Endothelial cell of umbilical vein (primary cell): Measurements from ENCODE around the gene CCL8. TPM values are rescaled to one million over a fixed set of nuclear protein-coding genes. Genes with fewer than 3 reads are reported as not detected.

Experiments used
- BruUV-seq: library from RNA; stranded (reverse); fragments of 400-500 nt; replicated peaks from 2 replicates; lab custom pipeline; 2021; lab: Mats Ljungman, UMichigan
- CTCF ChIA-PET: fragments of 300-600, 350-600 bp; sonication (Branson Sonifier 250); formaldehyde crosslinking; loops from one replicate; lab custom pipeline; 2021; ENCODE audit warnings: antibody characterized with exemption, inconsistent platforms; lab: Charles Lee
- POLR2A ChIA-PET: fragments of 300-600, 350-600 bp; sonication (Branson Sonifier 250); formaldehyde crosslinking; loops from one replicate; lab custom pipeline; 2021; ENCODE audit warnings: antibody characterized with exemption, inconsistent platforms; lab: Charles Lee
- DNase-seq: peaks from one replicate; pipeline ENCODE4 v3.0.0-alpha.2; 2011; ENCODE audit warnings: low read depth, low spot score
- FAIRE-seq: peaks from 2 replicates; lab custom pipeline; 2011; peaks lifted over from hg19 to GRCh38; lab: Jason Lieb, UNC
- H2AFZ ChIP-seq: 2 replicates; pipeline ENCODE4 v1.6.0; 2012; ENCODE audit warnings: low read depth, low read length, control low read depth, inconsistent platforms
- H3K27ac ChIP-seq: 2 replicates; pipeline ENCODE4 v1.5.1; 2011; ENCODE audit warnings: low read depth, mild to moderate bottlenecking, control low read depth, low read length, moderate library complexity; ENCODE audit not compliant: insufficient read depth
- H3K27me3 ChIP-seq, 2 experiments: 2 replicates each; pipeline versions ENCODE4 v1.6.0 to v1.6.1; 2011; ENCODE audit warnings: low read length in 2 of 2, mixed read lengths in 1 of 2; ENCODE audit not compliant: control insufficient read depth in 2 of 2, insufficient read depth in 2 of 2
- H3K36me3 ChIP-seq, 2 experiments: 2 replicates in 1 of 2; 3 replicates in 1 of 2; pipeline ENCODE4 v1.5.1; 2011; ENCODE audit warnings: low read length in 2 of 2, mild to moderate bottlenecking in 1 of 2, moderate library complexity in 1 of 2; ENCODE audit not compliant: control insufficient read depth in 2 of 2, insufficient read depth in 2 of 2; ENCODE audit errors: extremely low read depth in 1 of 2
- H3K4me1 ChIP-seq: 3 replicates; pipeline ENCODE4 v1.5.1; 2011; ENCODE audit warnings: mild to moderate bottlenecking, low read length; ENCODE audit not compliant: control insufficient read depth, insufficient read depth; ENCODE audit errors: extremely low read depth
- H3K4me2 ChIP-seq: 2 replicates; pipeline ENCODE4 v1.6.1; 2011; ENCODE audit warnings: low read length, control low read depth, mixed read lengths; ENCODE audit not compliant: insufficient read depth
- H3K4me3 ChIP-seq, 3 experiments: fragments of 200-600 bp in 1 of 3; sonication (generic), shearing (Covaris generic) in 1 of 3; replicated peaks in 1 of 3; 2 replicates each; pipeline ENCODE4 v1.5.1; 2011 to 2016; ENCODE audit warnings: control low read depth in 3 of 3, low read length in 3 of 3, mild to moderate bottlenecking in 2 of 3, inconsistent platforms in 1 of 3, low read depth in 1 of 3, moderate library complexity in 1 of 3; ENCODE audit not compliant: insufficient read depth in 1 of 3
- H3K79me2 ChIP-seq: 2 replicates; pipeline ENCODE4 v1.6.0; 2012; ENCODE audit warnings: low read length, inconsistent platforms; ENCODE audit not compliant: control insufficient read depth, insufficient read depth
- H3K9ac ChIP-seq: replicated peaks from 2 replicates; pipeline ENCODE3; 2011; ENCODE audit warnings: low read length, control low read depth; ENCODE audit not compliant: insufficient read depth; ENCODE audit errors: extremely low read depth
- H3K9me1 ChIP-seq: replicated peaks from 3 replicates; pipeline ENCODE4 v1.6.0; 2011; ENCODE audit warnings: mild to moderate bottlenecking, low read length; ENCODE audit not compliant: control insufficient read depth, insufficient read depth; ENCODE audit errors: extremely low read depth
- H3K9me3 ChIP-seq: replicated peaks from 2 replicates; pipeline ENCODE4 v1.5.1; 2012; ENCODE audit warnings: low read length, inconsistent platforms; ENCODE audit not compliant: control insufficient read depth, insufficient read depth
- H4K20me1 ChIP-seq: replicated peaks from 2 replicates; pipeline ENCODE3; 2011; ENCODE audit warnings: mild to moderate bottlenecking, low read length; ENCODE audit not compliant: control insufficient read depth, insufficient read depth; ENCODE audit errors: extremely low read depth
- EZH2 ChIP-seq: IDR thresholded peaks from 2 replicates; pipeline ENCODE4 v1.6.1; 2012; ENCODE audit warnings: borderline replicate concordance, low read depth, mild to moderate bottlenecking, moderate library complexity, low read length, inconsistent platforms; ENCODE audit not compliant: severe bottlenecking
- FOS ChIP-seq: IDR thresholded peaks from 2 replicates; pipeline ENCODE4 v1.6.1; 2011; ENCODE audit warnings: mild to moderate bottlenecking, low read length, moderate library complexity, borderline replicate concordance; ENCODE audit not compliant: insufficient read depth
- GATA2 ChIP-seq: IDR thresholded peaks from 2 replicates; pipeline ENCODE4 v1.7.0; 2011; ENCODE audit warnings: low read depth, mild to moderate bottlenecking, moderate library complexity, mixed read lengths, low read length; ENCODE audit not compliant: insufficient read length, insufficient read depth
- JUN ChIP-seq: IDR thresholded peaks from 2 replicates; pipeline ENCODE4 v1.6.1; 2011; ENCODE audit warnings: borderline replicate concordance, low read depth; ENCODE audit not compliant: insufficient read length, insufficient read depth
- MYC ChIP-seq: IDR thresholded peaks from one replicate; pipeline ENCODE4 v1.6.1; 2011; ENCODE audit warnings: mild to moderate bottlenecking, low read depth, low read length
- POLR2A ChIP-seq: IDR thresholded peaks from 2 replicates; pipeline ENCODE4 v1.6.1; 2012; ENCODE audit warnings: low read depth, mild to moderate bottlenecking, control low read depth, low read length
- POLR2AphosphoS5 ChIP-seq: IDR thresholded peaks from 2 replicates; pipeline ENCODE4 v1.6.1; 2012; ENCODE audit warnings: low read depth, mild to moderate bottlenecking, control low read depth, low read length, moderate library complexity; ENCODE audit not compliant: insufficient read depth
- dilution Hi-C: fragments of 300-500 bp; cut with MboI; formaldehyde crosslinking; loops from one replicate; pipeline ENCODE4 v1.15.0; 2019; ENCODE audit warnings: low sequenced_read_pairs; ENCODE audit not compliant: extremely low pct_ligation_motif_present
- intact Hi-C: fragments of 100-400 bp; cut with micrococcal nuclease; formaldehyde crosslinking; loops from one replicate; pipeline ENCODE4 v1.10.0; 2022
- polyA plus RNA-seq, 4 experiments: library from polyadenylated mRNA; depleted of rRNA in 3 of 4; stranded (reverse) in 3 of 4; unstranded in 1 of 4; fragments of >200 nt; gene quantifications; 2 replicates each; pipeline versions ENCODE4 v1.2.1 to v1.2.3, GENCODE V29; 2011 to 2012; ENCODE audit warnings: missing spikeins in 1 of 4
- total RNA-seq: library from RNA; stranded (reverse); gene quantifications from 2 replicates; pipeline ENCODE4 v1.2.3, GENCODE V29; 2021
- TF ChIP-seq, protein P1 (sequence below), 2 donors: IDR thresholded peaks; 1 replicate in 1 of 2; 2 replicates in 1 of 2; pipeline ENCODE4 v1.5.1; 2011; ENCODE audit warnings: low read length in 2 of 2, mild to moderate bottlenecking in 2 of 2, moderate library complexity in 2 of 2, control low read depth in 1 of 2, inconsistent platforms in 1 of 2, low read depth in 1 of 2; ENCODE audit not compliant: insufficient read depth in 1 of 2; ENCODE audit errors: extremely low read depth in 1 of 2
- TF ChIP-seq, protein P2 (sequence below): IDR thresholded peaks from 2 replicates; pipeline ENCODE4 v1.6.1; 2011; ENCODE audit not compliant: insufficient read depth, insufficient read length

The CCL8 gene
- total and polyA plus RNA-seq, 2 donors (not counting 3 experiments of a cell fraction or from before 2014, with no cell fraction given), result not detected

DNA sequence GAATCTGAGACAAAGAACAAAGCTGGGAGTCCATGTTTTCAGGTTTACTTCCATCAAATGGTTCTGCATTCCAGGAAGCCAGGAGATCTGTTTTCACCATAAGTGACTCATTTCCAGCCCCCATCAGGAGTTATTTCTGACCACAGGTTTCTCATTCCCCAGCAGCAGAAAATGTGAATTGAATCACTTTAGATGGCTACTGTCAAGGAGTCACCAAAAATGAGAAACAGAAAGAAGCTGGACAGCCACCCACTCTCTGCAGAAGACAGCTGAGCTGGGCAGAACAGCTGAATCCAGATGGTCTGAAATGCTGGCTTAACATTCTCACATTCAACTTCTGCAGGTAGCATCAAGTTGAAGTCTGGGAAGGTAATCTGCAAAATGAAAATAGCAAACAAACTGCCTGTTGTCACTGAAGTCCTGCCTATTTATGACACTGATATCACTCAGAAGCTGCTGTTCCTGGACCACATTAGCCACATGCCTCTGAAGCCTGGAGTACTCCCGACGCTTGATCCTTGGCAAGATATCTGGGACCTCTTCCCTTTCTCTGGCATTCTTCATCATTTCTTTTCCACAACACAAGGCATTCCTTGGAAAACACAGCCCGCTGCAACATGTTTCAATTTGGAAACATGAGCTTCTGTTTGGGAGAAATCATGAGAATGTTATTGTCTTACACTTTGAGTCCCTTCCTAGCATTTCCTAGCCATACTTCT is 18.4 kb upstream of the CCL8 start:
- DNase-seq, result peak; percentile 44
- POLR2A ChIA-PET, result no interaction called here
- TF ChIP-seq FOS (peak; percentile 34), EZH2 (no peak), GATA2 (no peak), POLR2A (no peak), JUN (peak; percentile 55), POLR2AphosphoS5 (no peak), MYC (no peak)
- TF ChIP-seq, protein P1, sequence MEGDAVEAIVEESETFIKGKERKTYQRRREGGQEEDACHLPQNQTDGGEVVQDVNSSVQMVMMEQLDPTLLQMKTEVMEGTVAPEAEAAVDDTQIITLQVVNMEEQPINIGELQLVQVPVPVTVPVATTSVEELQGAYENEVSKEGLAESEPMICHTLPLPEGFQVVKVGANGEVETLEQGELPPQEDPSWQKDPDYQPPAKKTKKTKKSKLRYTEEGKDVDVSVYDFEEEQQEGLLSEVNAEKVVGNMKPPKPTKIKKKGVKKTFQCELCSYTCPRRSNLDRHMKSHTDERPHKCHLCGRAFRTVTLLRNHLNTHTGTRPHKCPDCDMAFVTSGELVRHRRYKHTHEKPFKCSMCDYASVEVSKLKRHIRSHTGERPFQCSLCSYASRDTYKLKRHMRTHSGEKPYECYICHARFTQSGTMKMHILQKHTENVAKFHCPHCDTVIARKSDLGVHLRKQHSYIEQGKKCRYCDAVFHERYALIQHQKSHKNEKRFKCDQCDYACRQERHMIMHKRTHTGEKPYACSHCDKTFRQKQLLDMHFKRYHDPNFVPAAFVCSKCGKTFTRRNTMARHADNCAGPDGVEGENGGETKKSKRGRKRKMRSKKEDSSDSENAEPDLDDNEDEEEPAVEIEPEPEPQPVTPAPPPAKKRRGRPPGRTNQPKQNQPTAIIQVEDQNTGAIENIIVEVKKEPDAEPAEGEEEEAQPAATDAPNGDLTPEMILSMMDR (IDR thresholded peaks at IDR 0.05; ENCODE audit: extremely low read depth in 1 of 2, insufficient read depth in 1 of 2, low read depth in 1 of 2, low read length in 2 of 2), result no peak
- TF ChIP-seq, protein P2, sequence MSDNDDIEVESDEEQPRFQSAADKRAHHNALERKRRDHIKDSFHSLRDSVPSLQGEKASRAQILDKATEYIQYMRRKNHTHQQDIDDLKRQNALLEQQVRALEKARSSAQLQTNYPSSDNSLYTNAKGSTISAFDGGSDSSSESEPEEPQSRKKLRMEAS, result no peak
- Histone ChIP-seq H4K20me1 (no peaks in the 10 kb centered on the region), H3K4me3 (no peak overlapping the region), H3K27me3 (peaks cover 0 to 2% of the 10 kb centered on the region in 2 experiments), H3K9me1 (no peaks in the 10 kb centered on the region), H3K79me2 (no peaks in the 10 kb centered on the region), H3K9me3 (no peaks in the 10 kb centered on the region), H3K4me2 (no peak overlapping the region), H3K4me1 (peaks cover 7% of the 10 kb centered on the region), H2AFZ (no peak overlapping the region), H3K9ac (no peak overlapping the region), H3K27ac (no peak overlapping the region), H3K36me3 (no peaks in the 10 kb centered on the region)
- CTCF ChIA-PET, result interaction anchor here (0.8 to 11.1 kb wide), 6 partner anchors 9 to 130 kb away, joined by 3 to 179 read pairs (median 6); partner anchors contain the start of gene CCL1
- BruUV-seq, result no TSS peak
- dilution Hi-C loops (loop anchor here (25.0 kb wide), 1 partner anchor 89 kb away; no protein-coding TSS in a partner anchor), intact Hi-C loops (loop anchor here (1.0 kb wide), 2 partner anchors 46 to 66 kb away; partner anchors contain the start of gene CCL2)
- peak; percentile 94 for FAIRE-seq
